ENCODE measurements around the gene TRIM2.

Gene TRIM2

GRCh38 chr4:153239409-153239808 is 35.2 kb downstream of the TRIM2 start:
- ChIA-PET POLR2A (no interaction called here), CTCF (no interaction called here)
- TF ChIP-seq CTCF (IDR thresholded peaks at IDR 0.05; ENCODE audit: insufficient read depth, low read length, missing control alignments) = no peak
- no peak overlapping the region for H3K4me3 ChIP-seq (ENCODE audit: low read depth, low read length)
- no peak for DNase-seq (ENCODE audit: low read depth, low spot score)

- DNase-seq (ENCODE audit: low read depth, low spot score) = no peak
- no peak for TF ChIP-seq CTCF (IDR thresholded peaks at IDR 0.05; ENCODE audit: insufficient read depth, low read length, missing control alignments)
- ChIA-PET POLR2A (no interaction called here), CTCF (interaction anchor here (1.9 kb wide), 1 partner anchor 98 kb away, joined by 6 read pairs; no protein-coding TSS in a partner anchor)
- no peak overlapping the region for H3K4me3 ChIP-seq (ENCODE audit: low read depth, low read length)
Measured at GRCh38 chr4:153241295-153241694, 37.1 kb downstream of the TRIM2 start.

- POLR2A ChIA-PET = no interaction called here
- no peak for DNase-seq (ENCODE audit: low read depth, low spot score)
- CTCF ChIA-PET = interaction anchor here (1.9 kb wide), 1 partner anchor 99 kb away, joined by 6 read pairs; no protein-coding TSS in a partner anchor
- no peak for TF ChIP-seq CTCF (IDR thresholded peaks at IDR 0.05; ENCODE audit: insufficient read depth, low read length, missing control alignments)
- H3K4me3 ChIP-seq (ENCODE audit: low read depth, low read length) = no peak overlapping the region
Measured at GRCh38 chr4:153241970-153242838, 38.0 kb downstream of the TRIM2 start.

GRCh38 chr4:153242839-153243324 is 38.6 kb downstream of the TRIM2 start:
- DNase-seq (ENCODE audit: low read depth, low spot score) = no peak
- ChIA-PET CTCF (no interaction called here), POLR2A (no interaction called here)
- no peak overlapping the region for H3K4me3 ChIP-seq (ENCODE audit: low read depth, low read length)
- no peak for TF ChIP-seq CTCF (IDR thresholded peaks at IDR 0.05; ENCODE audit: insufficient read depth, low read length, missing control alignments)

- ChIA-PET CTCF (no interaction called here), POLR2A (no interaction called here)
- H3K4me3 ChIP-seq (ENCODE audit: low read depth, low read length) = no peak overlapping the region
- TF ChIP-seq CTCF (IDR thresholded peaks at IDR 0.05; ENCODE audit: insufficient read depth, low read length, missing control alignments) = no peak
- DNase-seq (ENCODE audit: low read depth, low spot score) = no peak
Measured at GRCh38 chr4:153243468-153243867, 39.2 kb downstream of the TRIM2 start.

GRCh38 chr4:153244969-153245368 is 40.7 kb downstream of the TRIM2 start:
- no peak for DNase-seq (ENCODE audit: low read depth, low spot score)
- CTCF ChIA-PET = interaction anchor here (0.9 kb wide), 1 partner anchor 10 kb away, joined by 3 read pairs; no protein-coding TSS in a partner anchor

More at GRCh38 chr4:153244969-153245368, 40.7 kb downstream of the TRIM2 start:
- TF ChIP-seq CTCF (IDR thresholded peaks at IDR 0.05; ENCODE audit: insufficient read depth, low read length, missing control alignments) = no peak
- POLR2A ChIA-PET = no interaction called here
- no peak overlapping the region for H3K4me3 ChIP-seq (ENCODE audit: low read depth, low read length)

Data from AG04449 (cell line).